ENCODE results near the gene OR10K1. TPM values are rescaled to one million over a fixed set of nuclear protein-coding genes. Genes with fewer than 3 reads are reported as not detected.

OR10K1 gene
- total and polyA plus RNA-seq, 9 of the 15 experiments (the other 6 are each of a cell fraction or from before 2014, with no cell fraction given) = not detected

- WGBS (ENCODE audit: insufficient coverage, low coverage, missing lambda C conversion rate) = 0% methylated on average over 1 of the region's 1 CpG
- Histone ChIP-seq H3K9ac (ENCODE audit: insufficient read depth in 1 of 2, low read depth in 2 of 2, low read length in 2 of 2) (no peak overlapping the region), H3K27me3 (ENCODE audit: control insufficient read depth in 2 of 2, insufficient read depth in 2 of 2, low read length in 2 of 2) (no peaks in the 10 kb centered on the region), H4K20me1 (replicated peaks; ENCODE audit: control insufficient read depth, insufficient read depth, low read length) (no peaks in the 10 kb centered on the region), H3K36me3 (ENCODE audit: control insufficient read depth, insufficient read depth, low read length) (no peaks in the 10 kb centered on the region), H3K79me2 (ENCODE audit: control insufficient read depth, insufficient read depth, low read length) (no peaks in the 10 kb centered on the region), H3K4me2 (ENCODE audit: insufficient read depth, low read length) (no peak overlapping the region), H3K27ac (ENCODE audit: extremely low read depth, low read depth, low read length) (no peak overlapping the region), H3K9me1 (ENCODE audit: control insufficient read depth, insufficient read depth, low read length) (no peaks in the 10 kb centered on the region), H3K4me1 (replicated peaks in 1 of 2; ENCODE audit: control insufficient read depth in 2 of 2, insufficient read depth in 2 of 2, low read length in 2 of 2) (no peaks in the 10 kb centered on the region), H2AFZ (ENCODE audit: low read depth, low read length) (no peak overlapping the region), H3K4me3 (no peak overlapping the region), H3K9me3 (replicated peaks; ENCODE audit: control insufficient read depth, insufficient read depth, low read depth, low read length) (no peaks in the 10 kb centered on the region)
- CTCF ChIA-PET (ENCODE audit: low intra/inter-chr PET ratio) = no interaction called here
- DNase-seq (ENCODE audit: extremely low read depth in 1 of 4, low spot score in 3 of 4) = no peak
- POLR2A ChIA-PET = no interaction called here
- in situ Hi-C loops (cut with MboI) (no loop called here), intact Hi-C loops (cut with micrococcal nuclease) (no loop called here)
- TF ChIP-seq E2F3 (CRISPR knock-in tag; IDR thresholded peaks at IDR 0.05) = no peak
- TF ChIP-seq, protein P1, sequence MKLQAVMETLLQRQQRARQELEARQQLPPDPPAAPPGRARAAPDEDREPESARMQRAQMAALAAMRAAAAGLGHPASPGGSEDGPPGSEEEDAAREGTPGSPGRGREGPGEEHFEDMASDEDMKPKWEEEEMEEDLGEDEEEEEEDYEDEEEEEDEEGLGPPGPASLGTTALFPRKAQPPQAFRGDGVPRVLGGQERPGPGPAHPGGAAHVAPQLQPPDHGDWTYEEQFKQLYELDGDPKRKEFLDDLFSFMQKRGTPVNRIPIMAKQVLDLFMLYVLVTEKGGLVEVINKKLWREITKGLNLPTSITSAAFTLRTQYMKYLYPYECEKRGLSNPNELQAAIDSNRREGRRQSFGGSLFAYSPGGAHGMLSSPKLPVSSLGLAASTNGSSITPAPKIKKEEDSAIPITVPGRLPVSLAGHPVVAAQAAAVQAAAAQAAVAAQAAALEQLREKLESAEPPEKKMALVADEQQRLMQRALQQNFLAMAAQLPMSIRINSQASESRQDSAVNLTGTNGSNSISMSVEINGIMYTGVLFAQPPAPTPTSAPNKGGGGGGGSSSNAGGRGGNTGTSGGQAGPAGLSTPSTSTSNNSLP (IDR thresholded peaks at IDR 0.05; ENCODE audit: borderline replicate concordance, low read depth, low read length) = no peak
- TF ChIP-seq POLR2B (IDR thresholded peaks at IDR 0.05; ENCODE audit: low read depth, partially characterized antibody) = no peak
- TF ChIP-seq OTX1 (CRISPR knock-in tag; IDR thresholded peaks at IDR 0.05) = no peak
- no peak for TF ChIP-seq BRD9 (IDR thresholded peaks at IDR 0.05; ENCODE audit: low read depth, partially characterized antibody)
- no peak for TF ChIP-seq GTF2B (IDR thresholded peaks at IDR 0.05; ENCODE audit: extremely low read depth, insufficient read length)
- TF ChIP-seq SNRNP70 (optimal IDR thresholded peaks at IDR 0.05; ENCODE audit: low read depth, low read length) = no peak
- no peak for TF ChIP-seq MAZ (CRISPR knock-in tag; conservative IDR thresholded peaks at IDR 0.05 in 1 of 2, IDR thresholded peaks at IDR 0.05 in 1 of 2)
- TF ChIP-seq, protein P2, sequence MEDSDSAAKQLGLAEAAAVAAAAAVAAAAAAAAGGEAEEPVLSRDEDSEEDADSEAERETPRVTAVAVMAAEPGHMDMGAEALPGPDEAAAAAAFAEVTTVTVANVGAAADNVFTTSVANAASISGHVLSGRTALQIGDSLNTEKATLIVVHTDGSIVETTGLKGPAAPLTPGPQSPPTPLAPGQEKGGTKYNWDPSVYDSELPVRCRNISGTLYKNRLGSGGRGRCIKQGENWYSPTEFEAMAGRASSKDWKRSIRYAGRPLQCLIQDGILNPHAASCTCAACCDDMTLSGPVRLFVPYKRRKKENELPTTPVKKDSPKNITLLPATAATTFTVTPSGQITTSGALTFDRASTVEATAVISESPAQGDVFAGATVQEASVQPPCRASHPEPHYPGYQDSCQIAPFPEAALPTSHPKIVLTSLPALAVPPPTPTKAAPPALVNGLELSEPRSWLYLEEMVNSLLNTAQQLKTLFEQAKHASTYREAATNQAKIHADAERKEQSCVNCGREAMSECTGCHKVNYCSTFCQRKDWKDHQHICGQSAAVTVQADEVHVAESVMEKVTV (CRISPR knock-in tag; IDR thresholded peaks at IDR 0.05) = no peak
- TF ChIP-seq, protein P3, sequence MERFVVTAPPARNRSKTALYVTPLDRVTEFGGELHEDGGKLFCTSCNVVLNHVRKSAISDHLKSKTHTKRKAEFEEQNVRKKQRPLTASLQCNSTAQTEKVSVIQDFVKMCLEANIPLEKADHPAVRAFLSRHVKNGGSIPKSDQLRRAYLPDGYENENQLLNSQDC (CRISPR knock-in tag; IDR thresholded peaks at IDR 0.05) = no peak
- TF ChIP-seq EGR1 (conservative IDR thresholded peaks at IDR 0.05) = no peak
- TF ChIP-seq SMARCB1 (IDR thresholded peaks at IDR 0.05; ENCODE audit: insufficient read length, low read depth) = no peak
- TF ChIP-seq ZNF79 (CRISPR knock-in tag; IDR thresholded peaks at IDR 0.05; ENCODE audit: low read depth) = no peak
- TF ChIP-seq BRCA1 (IDR thresholded peaks at IDR 0.05) = no peak
- TF ChIP-seq BRCA1 (CRISPR knock-in tag; IDR thresholded peaks at IDR 0.05) = no peak
- no peak for TF ChIP-seq RFX7 (CRISPR knock-in tag; IDR thresholded peaks at IDR 0.05)
- TF ChIP-seq SMAD2 (IDR thresholded peaks at IDR 0.05; ENCODE audit: low read depth, low read length) = no peak
- TF ChIP-seq SMAD1 (IDR thresholded peaks at IDR 0.05; ENCODE audit: low read depth, low read length, partially characterized antibody) = no peak
- TF ChIP-seq ZNF778 (CRISPR knock-in tag; IDR thresholded peaks at IDR 0.05) = no peak
- ATAC-seq = no peak
- no TSS peak for BruUV-seq (replicated peaks)
- FAIRE-seq = no peak
These were observed 7.1 kb upstream of the OR10K1 start for GRCh38 chr1:158454537-158454936.

All from K562 (cell line).